Cardiac muscle cell (in vitro differentiated cells and primary cell): ENCODE data around the gene ACVR2B. TPM values are rescaled to one million over a fixed set of nuclear protein-coding genes. Genes with fewer than 3 reads are reported as not detected.
A peak's percentile ranks its signal among the peaks of the same experiment; 100 is the strongest.

Source experiments
- DNase-seq, 2 donors: peaks; one replicate each; pipeline versions ENCODE4 v3.0.0 to v3.0.0-alpha.2; 2010 to 2017; ENCODE audit warnings: low read depth in 1 of 2, low spot score in 1 of 2
- H3K27ac ChIP-seq: fragments of 200-600 bp; sonication (generic); 2 replicates; pipeline ENCODE4 v1.5.1; 2016
- H3K27me3 ChIP-seq: fragments of 200-600 bp; sonication (generic); 2 replicates; pipeline ENCODE4 v1.6.0; 2016; ENCODE audit warnings: control low read depth
- H3K36me3 ChIP-seq: fragments of 200-600 bp; sonication (generic); 2 replicates; pipeline ENCODE4 v1.5.1; 2016; ENCODE audit warnings: control low read depth
- H3K4me1 ChIP-seq: fragments of 200-600 bp; sonication (generic); 2 replicates; pipeline ENCODE4 v1.8.1; 2017; ENCODE audit warnings: low read depth, mild to moderate bottlenecking, mixed run types
- H3K4me3 ChIP-seq: fragments of 200-600 bp; sonication (generic); 2 replicates; pipeline ENCODE4 v1.5.1; 2016; ENCODE audit warnings: mild to moderate bottlenecking
- H3K9me3 ChIP-seq: fragments of 200-600 bp; sonication (generic); 2 replicates; pipeline ENCODE4 v1.5.1; 2017; ENCODE audit warnings: low read depth, mild to moderate bottlenecking, control low read depth
- polyA plus RNA-seq: library from polyadenylated mRNA; unstranded; fragments of >200 nt; fragmentation: Nextera tagmentation; extraction: Ambion mirVana; gene quantifications from 2 replicates; pipeline ENCODE4 v1.2.1, GENCODE V29; 2016
- total RNA-seq: library from RNA; depleted of rRNA; stranded (reverse); fragments of >200 nt; gene quantifications from 2 replicates; pipeline ENCODE4 v1.2.3, GENCODE V29; 2016
- TF ChIP-seq, protein P1 (sequence below): IDR thresholded peaks from 2 replicates; pipeline ENCODE4 v1.5.1; 2012; ENCODE audit warnings: low read depth, mild to moderate bottlenecking, low read length

ACVR2B gene
- total and polyA plus RNA-seq, 2 experiments from 2014 or later = 28.6 to 70.4 TPM

DNA sequence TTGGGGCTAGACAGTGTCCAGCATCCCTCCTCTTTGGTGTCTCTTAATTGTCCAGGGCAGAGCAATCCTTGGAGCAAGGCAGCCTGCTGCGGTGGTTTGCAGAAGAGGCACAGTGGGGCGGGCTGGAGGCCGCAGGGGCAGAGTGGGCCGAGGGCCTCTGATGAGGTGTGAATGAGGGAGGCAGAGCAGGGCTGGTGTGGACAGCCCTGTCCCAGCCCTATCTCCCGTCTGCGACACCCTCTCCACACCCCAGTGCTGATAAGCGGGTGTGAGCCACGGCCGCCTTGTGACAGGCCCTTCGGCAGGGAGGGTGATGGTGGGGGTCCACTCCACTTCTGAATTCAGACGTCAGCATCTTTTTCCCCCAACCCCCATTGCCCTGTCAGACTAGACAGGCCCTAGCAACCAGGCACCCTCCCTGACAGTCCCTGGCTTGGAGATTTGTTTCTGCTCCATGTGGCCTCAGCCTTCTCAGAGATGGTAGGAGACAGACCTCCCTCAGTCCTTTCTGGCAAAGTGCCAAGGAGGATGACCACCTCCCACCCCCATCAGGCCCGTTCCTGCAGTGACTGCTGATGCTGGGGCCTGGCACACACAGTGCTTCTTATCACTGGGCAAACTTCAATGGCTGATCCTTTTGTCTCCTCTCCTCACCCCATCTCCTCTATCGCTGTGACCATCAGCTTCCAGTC is 79.7 kb downstream of the ACVR2B start:
- peaks cover 5% of the 10 kb centered on the region for H3K27me3 ChIP-seq
- H3K4me1 ChIP-seq = peaks cover 20% of the 10 kb centered on the region
- TF ChIP-seq, protein P1, sequence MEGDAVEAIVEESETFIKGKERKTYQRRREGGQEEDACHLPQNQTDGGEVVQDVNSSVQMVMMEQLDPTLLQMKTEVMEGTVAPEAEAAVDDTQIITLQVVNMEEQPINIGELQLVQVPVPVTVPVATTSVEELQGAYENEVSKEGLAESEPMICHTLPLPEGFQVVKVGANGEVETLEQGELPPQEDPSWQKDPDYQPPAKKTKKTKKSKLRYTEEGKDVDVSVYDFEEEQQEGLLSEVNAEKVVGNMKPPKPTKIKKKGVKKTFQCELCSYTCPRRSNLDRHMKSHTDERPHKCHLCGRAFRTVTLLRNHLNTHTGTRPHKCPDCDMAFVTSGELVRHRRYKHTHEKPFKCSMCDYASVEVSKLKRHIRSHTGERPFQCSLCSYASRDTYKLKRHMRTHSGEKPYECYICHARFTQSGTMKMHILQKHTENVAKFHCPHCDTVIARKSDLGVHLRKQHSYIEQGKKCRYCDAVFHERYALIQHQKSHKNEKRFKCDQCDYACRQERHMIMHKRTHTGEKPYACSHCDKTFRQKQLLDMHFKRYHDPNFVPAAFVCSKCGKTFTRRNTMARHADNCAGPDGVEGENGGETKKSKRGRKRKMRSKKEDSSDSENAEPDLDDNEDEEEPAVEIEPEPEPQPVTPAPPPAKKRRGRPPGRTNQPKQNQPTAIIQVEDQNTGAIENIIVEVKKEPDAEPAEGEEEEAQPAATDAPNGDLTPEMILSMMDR = no peak
- no peaks in the 10 kb centered on the region for H3K9me3 ChIP-seq
- peak in 1 of 2 donors; percentile 92 for DNase-seq
- no peak overlapping the region for H3K27ac ChIP-seq
- H3K36me3 ChIP-seq = no peaks in the 10 kb centered on the region
- H3K4me3 ChIP-seq = no peak overlapping the region

DNA sequence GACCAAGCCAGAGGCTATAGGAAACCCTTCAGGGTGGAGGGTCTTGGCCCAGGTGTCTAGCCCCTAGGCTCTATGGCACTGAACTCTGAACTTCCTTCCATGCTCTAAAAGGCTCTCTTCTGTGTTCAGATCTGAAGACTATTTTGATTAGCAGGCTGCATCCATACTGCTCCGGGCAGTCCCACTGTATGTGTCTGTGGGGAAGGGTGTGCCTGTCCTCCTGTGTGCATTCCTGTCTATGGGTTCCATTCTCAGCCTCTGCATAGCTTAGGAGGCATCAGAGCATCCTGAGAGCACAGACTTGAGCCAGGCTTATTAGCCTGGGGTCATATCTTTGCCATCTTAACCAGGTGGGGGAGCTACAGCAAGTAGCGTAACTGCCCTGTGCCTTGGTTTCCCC is 80.5 kb downstream of the ACVR2B start:
- Histone ChIP-seq H3K36me3 (no peaks in the 10 kb centered on the region), H3K9me3 (no peaks in the 10 kb centered on the region), H3K27me3 (peaks cover 13% of the 10 kb centered on the region), H3K4me1 (peaks cover 20% of the 10 kb centered on the region), H3K27ac (no peak overlapping the region), H3K4me3 (no peak overlapping the region)
- DNase-seq = no peak
- TF ChIP-seq, protein P1 = no peak

DNA sequence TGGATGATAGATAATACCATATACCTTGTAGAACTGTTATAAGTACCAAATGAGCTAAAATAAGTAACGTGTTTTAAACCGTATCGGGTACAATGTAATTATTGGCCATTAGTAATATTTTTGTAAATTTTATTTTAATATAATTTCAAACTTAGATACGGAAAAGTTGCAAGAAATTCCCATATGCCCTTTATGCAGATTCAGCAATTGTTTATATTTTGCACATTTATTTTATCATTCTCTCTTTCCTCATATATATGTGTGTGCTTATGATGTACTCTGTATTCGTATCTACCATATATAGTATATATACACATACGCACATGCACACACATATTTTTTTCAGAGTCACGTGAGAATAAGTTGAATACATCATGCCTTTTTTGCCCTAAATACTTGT is 80.9 kb downstream of the ACVR2B start:
- Histone ChIP-seq H3K27ac (no peak overlapping the region), H3K27me3 (peaks cover 14% of the 10 kb centered on the region), H3K9me3 (no peaks in the 10 kb centered on the region), H3K36me3 (no peaks in the 10 kb centered on the region), H3K4me1 (peaks cover 20% of the 10 kb centered on the region), H3K4me3 (no peak overlapping the region)
- TF ChIP-seq, protein P1 = no peak
- no peak for DNase-seq

DNA sequence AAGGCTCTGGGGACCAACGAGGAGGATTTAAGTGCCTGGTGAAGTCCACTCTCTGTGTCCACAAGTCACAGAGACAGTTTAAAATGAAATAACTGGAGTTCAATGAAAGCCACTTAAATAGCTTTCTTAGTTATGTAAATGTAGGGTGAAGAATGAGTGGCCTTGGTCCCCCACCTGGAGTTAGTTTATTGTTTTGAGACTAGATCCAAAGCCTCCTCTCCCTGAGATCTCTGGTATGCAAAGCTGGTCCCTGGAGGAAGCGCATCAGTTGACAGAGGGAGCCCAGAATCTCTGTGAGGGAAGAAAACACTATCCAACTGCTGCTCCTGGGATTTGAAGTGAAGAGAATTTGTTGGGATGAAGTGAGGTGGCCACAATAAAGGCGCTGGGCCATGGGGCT is 83.0 kb downstream of the ACVR2B start:
- H3K27me3 ChIP-seq = peaks cover 16% of the 10 kb centered on the region
- H3K36me3 ChIP-seq = no peaks in the 10 kb centered on the region
- H3K4me1 ChIP-seq = peaks cover 20% of the 10 kb centered on the region
- no peak overlapping the region for H3K4me3 ChIP-seq
- H3K27ac ChIP-seq = no peak overlapping the region
- DNase-seq = no peak
- H3K9me3 ChIP-seq = no peaks in the 10 kb centered on the region
- TF ChIP-seq, protein P1 = no peak

DNA sequence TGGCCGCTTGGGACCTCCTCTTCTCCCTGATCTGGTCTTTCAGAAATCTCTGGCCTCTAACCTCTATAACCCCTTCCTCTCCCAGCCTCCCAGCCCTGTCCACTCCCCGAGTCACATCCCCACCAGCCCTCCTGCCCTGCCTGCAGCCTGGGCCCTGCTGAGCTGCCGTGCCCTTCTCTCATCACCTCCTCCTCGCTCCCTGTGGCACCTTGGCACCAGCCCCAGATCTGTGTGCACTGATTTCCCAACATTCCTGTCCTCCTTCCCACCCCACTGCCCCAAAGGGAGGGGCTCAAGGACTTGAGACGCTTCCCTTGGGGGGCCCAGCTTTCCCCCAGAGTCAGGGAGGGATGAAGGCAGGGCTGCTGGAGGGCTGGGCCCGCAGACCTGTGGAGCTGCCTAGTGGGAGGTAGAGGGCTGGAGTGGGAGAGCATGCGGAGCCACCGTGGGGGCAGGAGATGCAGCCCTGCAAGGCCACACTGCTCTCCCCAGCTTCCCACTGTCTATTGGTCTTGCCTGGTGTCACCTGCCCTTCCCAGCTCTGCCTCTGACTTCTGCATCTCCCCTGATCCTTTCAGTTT is 85.2 kb downstream of the ACVR2B start:
- no peak overlapping the region for H3K27ac ChIP-seq
- peaks cover 17% of the 10 kb centered on the region for H3K27me3 ChIP-seq
- no peak overlapping the region for H3K4me3 ChIP-seq
- DNase-seq = no peak
- no peaks in the 10 kb centered on the region for H3K36me3 ChIP-seq
- H3K4me1 ChIP-seq = peaks cover 2% of the 10 kb centered on the region
- no peaks in the 10 kb centered on the region for H3K9me3 ChIP-seq
- TF ChIP-seq, protein P1 = no peak
